H1 (cell line): ENCODE results near the gene PODN. TPM values are rescaled to one million over a fixed set of nuclear protein-coding genes. Genes with fewer than 3 reads are reported as not detected.

ENCODE experiments used
- CTCF ChIA-PET: fragments of 300-600 bp; sonication (Branson Sonifier 250); formaldehyde crosslinking; loops from one replicate; lab custom pipeline; 2021; ENCODE audit not compliant: partially characterized antibody; lab: Charles Lee
- POLR2A ChIA-PET: fragments of 300-600 bp; sonication (Branson Sonifier 250); formaldehyde crosslinking; loops from one replicate; lab custom pipeline; 2021; ENCODE audit warnings: inconsistent platforms; ENCODE audit not compliant: partially characterized antibody; lab: Charles Lee
- DNase-seq, 2 experiments: peaks; one replicate each; pipeline versions ENCODE4 v3.0.0 to v3.0.0-alpha.2; 2010 to 2022; ENCODE audit warnings: low spot score in 2 of 2, low read depth in 1 of 2, mixed read lengths in 1 of 2
- FAIRE-seq: peaks from 2 replicates; lab custom pipeline; 2011; peaks lifted over from hg19 to GRCh38; lab: Jason Lieb, UNC
- H2AFZ ChIP-seq: 2 replicates; pipeline ENCODE4 v1.8.1; 2012; ENCODE audit warnings: low read length, inconsistent platforms
- H2AK5ac ChIP-seq: 2 replicates; pipeline ENCODE4 v1.6.1; 2013; ENCODE audit warnings: low read depth, low read length
- H2BK120ac ChIP-seq: replicated peaks from 2 replicates; pipeline ENCODE3; 2013; ENCODE audit warnings: low read depth, low read length, inconsistent platforms
- H2BK12ac ChIP-seq: 2 replicates; pipeline ENCODE4 v1.6.1; 2013; ENCODE audit warnings: low read depth, low read length
- H2BK15ac ChIP-seq: 2 replicates; pipeline ENCODE4 v1.6.1; 2013; ENCODE audit warnings: low read length
- H2BK20ac ChIP-seq: 2 replicates; pipeline ENCODE4 v1.6.1; 2013; ENCODE audit warnings: low read length
- H2BK5ac ChIP-seq: 2 replicates; pipeline ENCODE4 v1.6.1; 2013; ENCODE audit warnings: low read depth, low read length
- H3K14ac ChIP-seq: 2 replicates; pipeline ENCODE4 v1.6.1; 2013; ENCODE audit warnings: inconsistent platforms; ENCODE audit not compliant: insufficient read length
- H3K18ac ChIP-seq: 2 replicates; pipeline ENCODE4 v1.6.1; 2013; ENCODE audit warnings: low read length; ENCODE audit errors: extremely low read depth
- H3K23ac ChIP-seq: 2 replicates; pipeline ENCODE4 v1.6.1; 2013; ENCODE audit warnings: inconsistent platforms; ENCODE audit not compliant: insufficient read length
- H3K23me2 ChIP-seq: 2 replicates; pipeline ENCODE4 v1.6.1; 2013; ENCODE audit warnings: low read depth, low read length
- H3K27ac ChIP-seq: 2 replicates; pipeline ENCODE4 v1.6.1; 2011; ENCODE audit warnings: low read depth, low read length, inconsistent platforms
- H3K27me3 ChIP-seq, 4 experiments: replicated peaks in 1 of 4; 1 replicate in 1 of 4; 2 replicates in 3 of 4; pipeline versions ENCODE4 v1.6.1 to v1.8.1; 2011 to 2013; ENCODE audit warnings: low read length in 3 of 4, mild to moderate bottlenecking in 3 of 4, inconsistent platforms in 2 of 4, mixed read lengths in 2 of 4, moderate library complexity in 1 of 4; ENCODE audit not compliant: control insufficient read depth in 3 of 4, insufficient read depth in 3 of 4; ENCODE audit errors: extremely low read depth in 1 of 4
- H3K36me3 ChIP-seq, 4 experiments: 2 replicates each; pipeline versions ENCODE4 v1.6.1 to v1.8.1; 2011 to 2013; ENCODE audit warnings: mild to moderate bottlenecking in 4 of 4, low read length in 3 of 4, moderate library complexity in 2 of 4, control low read depth in 1 of 4, inconsistent platforms in 1 of 4; ENCODE audit not compliant: insufficient read depth in 4 of 4, control insufficient read depth in 2 of 4
- H3K4ac ChIP-seq: replicated peaks from 2 replicates; pipeline ENCODE3; 2013; ENCODE audit warnings: low read length, low read depth, mixed read lengths, inconsistent platforms; ENCODE audit not compliant: insufficient read length
- H3K4me1 ChIP-seq, 4 experiments: replicated peaks in 1 of 4; 1 replicate in 1 of 4; 2 replicates in 3 of 4; pipeline versions ENCODE4 v1.6.1 to v1.8.1; 2011 to 2013; ENCODE audit warnings: low read length in 3 of 4, inconsistent platforms in 2 of 4, mixed read lengths in 1 of 4; ENCODE audit not compliant: insufficient read depth in 4 of 4, control insufficient read depth in 3 of 4
- H3K4me2 ChIP-seq, 2 experiments: 2 replicates each; pipeline versions ENCODE4 v1.6.1 to v1.8.1; 2011 to 2013; ENCODE audit warnings: low read depth in 2 of 2, low read length in 2 of 2, control low read depth in 1 of 2, inconsistent platforms in 1 of 2, mild to moderate bottlenecking in 1 of 2; ENCODE audit not compliant: insufficient read depth in 1 of 2
- H3K4me3 ChIP-seq, 4 experiments: fragments of 200-600, 300-600 bp in 1 of 4; sonication (generic), shearing (Covaris generic), sonication (Bioruptor Twin) in 1 of 4; 2 replicates each; pipeline versions ENCODE4 v1.5.1 to v1.8.1; 2011 to 2016; ENCODE audit warnings: low read length in 4 of 4, low read depth in 3 of 4, control low read depth in 2 of 4, inconsistent platforms in 2 of 4, mild to moderate bottlenecking in 2 of 4, mixed read lengths in 1 of 4, moderate library complexity in 1 of 4; ENCODE audit not compliant: insufficient read depth in 2 of 4; ENCODE audit errors: extremely low read depth in 1 of 4
- H3K56ac ChIP-seq: replicated peaks from 2 replicates; pipeline ENCODE3; 2013; ENCODE audit warnings: low read depth, mild to moderate bottlenecking, mixed read lengths, low read length, inconsistent platforms; ENCODE audit not compliant: insufficient read length
- H3K79me1 ChIP-seq: 2 replicates; pipeline ENCODE4 v1.6.1; 2013; ENCODE audit warnings: low read depth, low read length, control low read depth
- H3K79me2 ChIP-seq, 2 experiments: 2 replicates each; pipeline versions ENCODE4 v1.6.1 to v1.8.1; 2012 to 2013; ENCODE audit warnings: low read length in 2 of 2, mild to moderate bottlenecking in 2 of 2, inconsistent platforms in 1 of 2; ENCODE audit not compliant: insufficient read depth in 2 of 2, control insufficient read depth in 1 of 2
- H3K9ac ChIP-seq, 4 experiments: replicated peaks in 1 of 4; 1 replicate in 1 of 4; 2 replicates in 3 of 4; pipeline versions ENCODE4 v1.6.1 to v1.8.1; 2011 to 2013; ENCODE audit warnings: low read depth in 3 of 4, low read length in 3 of 4, control low read depth in 2 of 4, mild to moderate bottlenecking in 2 of 4, moderate library complexity in 2 of 4, inconsistent platforms in 1 of 4; ENCODE audit errors: extremely low read depth in 1 of 4
- H3K9me3 ChIP-seq, 2 experiments: 2 replicates each; pipeline versions ENCODE4 v1.6.1 to v1.8.1; 2012 to 2013; ENCODE audit warnings: mild to moderate bottlenecking in 2 of 2, moderate library complexity in 2 of 2, control low read depth in 1 of 2, inconsistent platforms in 1 of 2, low read depth in 1 of 2, low read length in 1 of 2, mixed read lengths in 1 of 2; ENCODE audit not compliant: insufficient read depth in 2 of 2
- H4K20me1 ChIP-seq, 2 experiments: replicated peaks in 1 of 2; 2 replicates each; pipeline versions ENCODE3 to v1.8.1; 2011 to 2013; ENCODE audit warnings: inconsistent platforms in 2 of 2, low read length in 2 of 2, mild to moderate bottlenecking in 1 of 2; ENCODE audit not compliant: insufficient read depth in 2 of 2, control insufficient read depth in 1 of 2
- H4K5ac ChIP-seq: 2 replicates; pipeline ENCODE4 v1.6.1; 2013; ENCODE audit warnings: low read length, low read depth, mixed read lengths, inconsistent platforms; ENCODE audit not compliant: insufficient read length
- H4K8ac ChIP-seq: 2 replicates; pipeline ENCODE4 v1.8.0; 2013; ENCODE audit warnings: mild to moderate bottlenecking, moderate library complexity, low read length, inconsistent platforms; ENCODE audit not compliant: insufficient read depth; ENCODE audit errors: extremely low read depth
- H4K91ac ChIP-seq: replicated peaks from 2 replicates; pipeline ENCODE3; 2013; ENCODE audit warnings: low read length, mixed read lengths, inconsistent platforms; ENCODE audit not compliant: insufficient read length
- BRCA1 ChIP-seq: IDR thresholded peaks from 2 replicates; pipeline ENCODE4 v1.6.1; 2012; ENCODE audit warnings: low read depth, low read length, improper control_type of control experiment
- KDM1A ChIP-seq: fragments of 200-600, 300-600 bp; sonication (generic); IDR thresholded peaks from 2 replicates; pipeline ENCODE4 v1.7.1; 2016; ENCODE audit warnings: mild to moderate bottlenecking, low read length, borderline replicate concordance
- KDM4A ChIP-seq: IDR thresholded peaks from one replicate; pipeline ENCODE4 v1.7.1; 2012; ENCODE audit warnings: low read depth, mild to moderate bottlenecking, moderate library complexity, low read length, inconsistent platforms; ENCODE audit not compliant: severe bottlenecking
- SIRT6 ChIP-seq: IDR thresholded peaks from one replicate; pipeline ENCODE4 v1.7.1; 2012; ENCODE audit warnings: low read length, inconsistent platforms
- SP2 ChIP-seq: IDR thresholded peaks from 2 replicates; pipeline ENCODE4 v1.6.1; 2012; ENCODE audit warnings: mild to moderate bottlenecking, low read length, inconsistent platforms
- TBP ChIP-seq: IDR thresholded peaks from 2 replicates; pipeline ENCODE4 v1.6.1; 2011; ENCODE audit warnings: low read depth, low read length, improper control_type of control experiment
- whole genome bisulfite sequencing, 2 experiments: shearing (Covaris generic) in 1 of 2; methylation state at CpG; one replicate each; pipeline versions ENCODE4 v1.1.6 to v1.1.7; 2013 to 2015; ENCODE audit warnings: low lambda C conversion rate in 2 of 2, mixed read lengths in 2 of 2, inconsistent platforms in 1 of 2, low coverage in 1 of 2, missing lambda C conversion rate in 1 of 2; ENCODE audit not compliant: insufficient replicate concordance in 2 of 2, insufficient coverage in 1 of 2, insufficient read length in 1 of 2; ENCODE audit errors: extremely low coverage in 1 of 2, missing lambda C conversion rate in 1 of 2; 5-methylcytosine and 5-hydroxymethylcytosine counted together
- polyA plus RNA-seq, 7 experiments: library from polyadenylated mRNA; depleted of rRNA in 3 of 7; stranded (reverse) in 5 of 7; unstranded in 2 of 7; fragments of >200 nt in 5 of 7; fragments of 200-250 nt in 2 of 7; gene quantifications; 1 replicate in 5 of 7; 2 replicates in 1 of 7; 4 replicates in 1 of 7; pipeline versions ENCODE4 v1.2.1 to v1.2.3, GENCODE V29; 2011 to 2013; ENCODE audit warnings: missing spikeins in 2 of 7, mixed read lengths in 2 of 7
- total RNA-seq: library from RNA; stranded (reverse); fragmentation: NEBNext Ultra II Directional; extraction: Animal tissue kit (Norgen Biotek cat#: 25700); gene quantifications from 2 replicates; pipeline ENCODE4 v1.2.1, GENCODE V29; 2021

Gene PODN
- total and polyA plus RNA-seq, 2 of the 8 experiments (the other 6 are each of a cell fraction or from before 2014, with no cell fraction given) = 0.11 to 0.17 TPM

DNA sequence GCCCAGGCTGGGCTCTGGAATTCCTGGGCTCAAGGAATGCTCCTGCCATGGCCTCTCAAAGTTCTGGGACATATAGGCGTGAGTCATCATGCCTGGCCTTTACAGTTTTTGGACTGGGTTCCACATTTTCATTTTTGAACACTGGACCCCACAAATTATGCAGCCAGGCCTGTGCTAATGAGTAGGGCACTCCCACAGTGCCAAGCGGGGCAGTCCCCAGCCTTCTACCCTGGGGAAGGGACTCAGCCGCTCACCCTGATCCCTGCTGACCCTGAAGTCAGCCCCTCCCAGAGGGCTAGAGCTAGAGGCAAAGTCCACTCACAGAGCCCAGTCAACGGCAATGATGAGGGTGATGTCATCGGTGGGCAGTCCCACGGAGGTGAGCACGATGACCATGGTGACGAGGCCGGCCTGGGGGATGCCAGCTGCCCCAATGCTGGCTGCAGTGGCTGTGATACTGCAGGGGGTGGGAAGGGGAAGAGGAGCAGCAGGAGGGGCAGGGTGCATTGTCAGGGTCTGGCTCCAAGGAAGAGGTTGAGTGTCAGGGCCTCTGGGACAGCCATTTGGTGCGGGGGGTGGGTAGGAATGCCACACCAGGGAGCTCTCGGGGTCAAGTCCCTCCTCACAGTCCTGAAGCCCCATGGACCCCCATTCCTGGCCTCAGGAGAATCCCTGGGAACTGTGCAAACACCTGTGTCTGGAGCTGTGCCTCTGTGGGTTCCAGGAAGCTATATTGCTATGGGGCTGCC lies 27.6 kb downstream of the PODN start:
- H3K27me3 ChIP-seq = no peaks in the 10 kb centered on the region
- no peak overlapping the region for H4K91ac ChIP-seq
- no peak overlapping the region for H3K18ac ChIP-seq
- H3K23ac ChIP-seq = no peak overlapping the region
- FAIRE-seq (no peak), DNase-seq (no peak)
- no peak overlapping the region for H2AK5ac ChIP-seq
- no peak overlapping the region; the same call in 1 of the 2 replicates for H4K8ac ChIP-seq
- H3K4me3 ChIP-seq = no peak overlapping the region
- no peak overlapping the region for H2BK15ac ChIP-seq
- no peak overlapping the region for H3K4me2 ChIP-seq
- ChIA-PET POLR2A (interaction anchor here (0.9 kb wide), 1 partner anchor 12 kb away, joined by 4 read pairs; no protein-coding TSS in a partner anchor), CTCF (interaction anchor here (0.6 to 3.5 kb wide), 10 partner anchors 12 to 100 kb away, joined by 3 to 23 read pairs (median 4); no protein-coding TSS in a partner anchor)
- no peak overlapping the region for H3K27ac ChIP-seq
- H3K4ac ChIP-seq = no peak overlapping the region
- H3K9me3 ChIP-seq = no peaks in the 10 kb centered on the region
- H3K4me1 ChIP-seq = peaks cover 0 to 5% (median 0%) of the 10 kb centered on the region in 4 experiments; a peak in 5 of 7 replicates
- TF ChIP-seq KDM4A (no peak), KDM1A (no peak), SIRT6 (no peak), SP2 (no peak), BRCA1 (no peak), TBP (no peak)
- no peak overlapping the region for H2BK20ac ChIP-seq
- H2BK5ac ChIP-seq = no peak overlapping the region
- WGBS, 2 experiments = 95% methylated on average over 11 of the region's 11 CpGs; no CpG with 5 or more reads in 1 of the 2 experiments
- H3K36me3 ChIP-seq = no peaks in the 10 kb centered on the region
- no peak overlapping the region for H3K14ac ChIP-seq
- H4K20me1 ChIP-seq = no peaks in the 10 kb centered on the region
- no peak overlapping the region for H4K5ac ChIP-seq
- no peak overlapping the region; the same call in 1 of the 2 replicates for H2BK12ac ChIP-seq
- H3K9ac ChIP-seq = no peak overlapping the region
- H3K79me2 ChIP-seq = no peaks in the 10 kb centered on the region
- H2AFZ ChIP-seq = no peak overlapping the region
- H3K23me2 ChIP-seq = no peaks in the 10 kb centered on the region
- no peaks in the 10 kb centered on the region for H3K79me1 ChIP-seq
- no peak overlapping the region for H3K56ac ChIP-seq
- H2BK120ac ChIP-seq = no peak overlapping the region
